ENCODE data around the gene PLK4.
"Not testable (repeated sequence)": the region's sequence is repeated elsewhere in the genome, so short reads cannot be mapped to it uniquely, and the experiment has no call there.

The PLK4 gene

GRCh38 chr4:127917151-127917550 lies 36.5 kb downstream of the PLK4 start:
- no peak for DNase-seq

- DNase-seq: no peak
Measured at GRCh38 chr4:127920521-127920920, 39.8 kb downstream of the PLK4 start.

- DNase-seq: no peak
Measured at GRCh38 chr4:127922226-127922625, 41.5 kb downstream of the PLK4 start.

GRCh38 chr4:127925720-127926119 lies 45.0 kb downstream of the PLK4 start:
- not testable (repeated sequence) for DNase-seq

GRCh38 chr4:127930175-127930574 lies 49.5 kb downstream of the PLK4 start:
- no peak for DNase-seq

- DNase-seq: not testable (repeated sequence)
Measured at GRCh38 chr4:127931836-127932235, 51.1 kb downstream of the PLK4 start.

GRCh38 chr4:127936974-127937373 lies 56.3 kb downstream of the PLK4 start:
- no peak for DNase-seq

All from DMS 273 treated with DMSO at 0.1 percent for 48 hours (cell line).